MCF 10A (cell line): ENCODE results near the gene PI4KA. TPM values are rescaled to one million over a fixed set of nuclear protein-coding genes. Genes with fewer than 3 reads are reported as not detected.

Experiments
- BruUV-seq: library from RNA; stranded (reverse); fragments of 400-500 nt; replicated peaks from 2 replicates; lab custom pipeline; 2021; lab: Mats Ljungman, UMichigan
- CTCF ChIA-PET: fragments of 300-600 bp; sonication (Branson Sonifier 250); formaldehyde crosslinking; extraction: SDS; loops from one replicate; lab custom pipeline; 2021; ENCODE audit warnings: antibody characterized with exemption, inconsistent platforms; lab: Yijun Ruan, JAX
- POLR2A ChIA-PET: fragments of 300-600, 350-650 bp; sonication (Branson Sonifier 250); formaldehyde crosslinking; extraction: SDS; loops from one replicate; lab custom pipeline; 2020; ENCODE audit warnings: antibody characterized with exemption, inconsistent platforms; lab: Yijun Ruan, JAX
- DNase-seq: peaks from one replicate; pipeline ENCODE4 v3.0.0-alpha.2; 2018; ENCODE audit not compliant: unreplicated experiment
- H3K27ac Mint-ChIP-seq: one replicate; pipeline ENCODE4 v1.8.0; 2022; ENCODE audit warnings: mild to moderate bottlenecking, low read depth, mixed read lengths; ENCODE audit not compliant: unreplicated experiment
- H3K27me3 Mint-ChIP-seq: one replicate; pipeline ENCODE4 v1.8.0; 2022; ENCODE audit warnings: mixed read lengths; ENCODE audit not compliant: insufficient read depth, unreplicated experiment
- H3K36me3 Mint-ChIP-seq: one replicate; pipeline ENCODE4 v1.8.0; 2022; ENCODE audit warnings: mild to moderate bottlenecking, moderate library complexity, mixed read lengths; ENCODE audit not compliant: insufficient read depth, unreplicated experiment
- H3K4me1 Mint-ChIP-seq: one replicate; pipeline ENCODE4 v1.8.0; 2022; ENCODE audit warnings: mixed read lengths; ENCODE audit not compliant: insufficient read depth, unreplicated experiment
- H3K4me3 Mint-ChIP-seq: one replicate; pipeline ENCODE4 v1.8.0; 2022; ENCODE audit warnings: mild to moderate bottlenecking, moderate library complexity, mixed read lengths; ENCODE audit not compliant: unreplicated experiment
- H3K9me3 Mint-ChIP-seq: one replicate; pipeline ENCODE4 v1.8.0; 2022; ENCODE audit warnings: mixed read lengths; ENCODE audit not compliant: unreplicated experiment
- intact Hi-C: fragments of 100-400 bp; cut with micrococcal nuclease; formaldehyde crosslinking; loops from 2 replicates; pipeline ENCODE4 v1.14.1; 2022
- total RNA-seq: library from RNA; stranded (reverse); gene quantifications from 2 replicates; pipeline ENCODE4 v1.2.3, GENCODE V29; 2022
- TF ChIP-seq, protein P1 (sequence below): fragments of 200-600 bp; IDR thresholded peaks from one replicate; pipeline ENCODE4 v1.8.0; 2022; ENCODE audit warnings: antibody characterized with exemption, mild to moderate bottlenecking; ENCODE audit not compliant: unreplicated experiment

Gene PI4KA
- total RNA-seq, 1 experiment from 2014 or later, result 39.0 TPM

DNA sequence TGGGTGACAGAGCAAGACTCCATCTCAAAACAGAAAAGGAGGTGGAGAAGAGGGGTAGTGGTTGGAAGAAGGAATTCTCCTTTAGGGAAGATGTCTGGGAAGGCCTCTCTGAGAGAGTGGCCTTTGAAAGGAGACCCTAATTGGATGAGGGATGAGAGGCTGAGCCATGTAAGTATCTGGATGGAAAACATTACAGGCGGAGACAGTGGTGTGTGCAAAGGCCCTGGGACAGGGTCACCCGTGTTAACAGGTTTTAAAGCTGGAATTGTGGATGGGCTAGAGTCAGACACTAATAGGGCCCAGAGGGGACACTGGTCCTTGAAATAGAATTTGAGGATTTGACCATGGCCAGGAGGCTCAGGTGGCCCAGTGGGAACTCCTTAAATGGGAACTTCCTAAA lies 10.6 kb upstream of the PI4KA start:
- TF ChIP-seq, protein P1, sequence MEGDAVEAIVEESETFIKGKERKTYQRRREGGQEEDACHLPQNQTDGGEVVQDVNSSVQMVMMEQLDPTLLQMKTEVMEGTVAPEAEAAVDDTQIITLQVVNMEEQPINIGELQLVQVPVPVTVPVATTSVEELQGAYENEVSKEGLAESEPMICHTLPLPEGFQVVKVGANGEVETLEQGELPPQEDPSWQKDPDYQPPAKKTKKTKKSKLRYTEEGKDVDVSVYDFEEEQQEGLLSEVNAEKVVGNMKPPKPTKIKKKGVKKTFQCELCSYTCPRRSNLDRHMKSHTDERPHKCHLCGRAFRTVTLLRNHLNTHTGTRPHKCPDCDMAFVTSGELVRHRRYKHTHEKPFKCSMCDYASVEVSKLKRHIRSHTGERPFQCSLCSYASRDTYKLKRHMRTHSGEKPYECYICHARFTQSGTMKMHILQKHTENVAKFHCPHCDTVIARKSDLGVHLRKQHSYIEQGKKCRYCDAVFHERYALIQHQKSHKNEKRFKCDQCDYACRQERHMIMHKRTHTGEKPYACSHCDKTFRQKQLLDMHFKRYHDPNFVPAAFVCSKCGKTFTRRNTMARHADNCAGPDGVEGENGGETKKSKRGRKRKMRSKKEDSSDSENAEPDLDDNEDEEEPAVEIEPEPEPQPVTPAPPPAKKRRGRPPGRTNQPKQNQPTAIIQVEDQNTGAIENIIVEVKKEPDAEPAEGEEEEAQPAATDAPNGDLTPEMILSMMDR, result no peak
- DNase-seq, result no peak
- BruUV-seq, result no TSS peak
- Mint-ChIP-seq H3K36me3 (peaks cover 32% of the 10 kb centered on the region), H3K27ac (no peak overlapping the region), H3K27me3 (no peaks in the 10 kb centered on the region), H3K4me3 (no peak overlapping the region), H3K9me3 (no peaks in the 10 kb centered on the region), H3K4me1 (peaks cover 7% of the 10 kb centered on the region)
- intact Hi-C loops, result no loop called here
- ChIA-PET CTCF (interaction anchor here (2.7 kb wide), 1 partner anchor 16 kb away, joined by 17 read pairs; no protein-coding TSS in a partner anchor), POLR2A (no interaction called here)

DNA sequence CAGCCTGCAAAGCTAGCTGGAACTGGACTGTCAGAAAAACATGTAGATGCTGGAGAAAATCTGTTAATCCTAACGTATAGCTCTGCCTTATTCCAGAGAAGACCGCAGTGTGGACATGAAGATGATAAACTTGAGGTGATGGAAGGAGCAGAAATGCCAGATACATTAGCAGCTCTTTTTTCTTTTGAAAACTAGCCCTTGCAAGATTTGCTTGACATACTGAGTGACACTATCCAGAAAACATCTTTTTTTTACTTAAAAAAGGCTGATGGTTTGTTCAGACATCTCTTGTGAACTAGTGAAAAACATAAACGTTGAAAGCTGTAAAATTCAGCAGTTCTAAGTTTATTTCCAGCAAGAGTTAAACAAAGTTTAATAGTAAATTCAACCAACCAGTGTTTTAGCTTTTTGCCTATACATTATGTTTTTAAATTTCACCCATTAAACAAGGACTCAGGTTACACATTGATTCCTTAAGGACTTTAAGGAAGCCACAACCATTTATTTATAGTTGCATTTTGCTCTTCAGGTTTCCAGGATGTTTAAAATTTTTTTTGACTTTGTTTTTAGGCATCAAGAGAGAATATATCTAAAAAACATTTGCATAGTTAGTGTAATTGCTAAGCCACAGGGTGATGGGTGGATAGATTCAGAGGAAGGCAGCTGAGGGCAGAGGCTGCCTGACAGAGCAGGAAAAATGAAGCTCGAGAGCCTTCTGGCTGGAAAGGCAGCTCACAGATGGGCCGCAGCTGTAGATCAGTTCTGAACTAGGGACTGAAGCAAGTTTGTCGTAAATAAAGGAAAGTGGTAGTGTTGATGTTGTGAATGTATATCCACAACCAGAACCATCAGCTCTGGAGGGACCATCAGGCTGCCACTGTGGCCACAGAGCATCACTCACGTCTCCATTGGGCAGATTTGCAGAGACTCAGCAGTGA lies 9.7 kb upstream of the PI4KA start:
- Mint-ChIP-seq H3K36me3 (peaks cover 38% of the 10 kb centered on the region), H3K27ac (peak overlapping the region; percentile 27), H3K9me3 (no peaks in the 10 kb centered on the region), H3K4me1 (peaks cover 7% of the 10 kb centered on the region), H3K27me3 (no peaks in the 10 kb centered on the region), H3K4me3 (no peak overlapping the region)
- intact Hi-C loops, result no loop called here
- BruUV-seq, result no TSS peak
- DNase-seq, result no peak
- ChIA-PET CTCF (interaction anchor here (0.7 to 2.7 kb wide), 2 partner anchors 17 to 117 kb away, joined by 3 to 17 read pairs; no protein-coding TSS in a partner anchor), POLR2A (interaction anchor here (0.8 to 1.2 kb wide), 3 partner anchors 9 to 299 kb away, joined by 3 to 6 read pairs (median 3); partner anchors contain the start of gene SNAP29)
- TF ChIP-seq, protein P1, result no peak

- BruUV-seq, result no TSS peak
- CTCF ChIA-PET, result interaction anchor here (0.6 to 2.7 kb wide), 2 partner anchors 18 to 51 kb away, joined by 3 to 17 read pairs; no protein-coding TSS in a partner anchor
- Mint-ChIP-seq H3K36me3 (peaks cover 34% of the 10 kb centered on the region), H3K4me1 (peaks cover 9% of the 10 kb centered on the region), H3K27ac (peak overlapping the region; percentile 27), H3K4me3 (no peak overlapping the region), H3K9me3 (no peaks in the 10 kb centered on the region), H3K27me3 (no peaks in the 10 kb centered on the region)
- DNase-seq, result no peak
- POLR2A ChIA-PET, result interaction anchor here (1.1 to 1.2 kb wide), 2 partner anchors 8 to 298 kb away, joined by 3 to 6 read pairs; partner anchors contain the start of gene SNAP29
- intact Hi-C loops, result no loop called here
- TF ChIP-seq, protein P1, result no peak
Observed at GRCh38 chr22:20867179-20868024, 8.8 kb upstream of the PI4KA start.
